Adrenal gland (tissue), 12 donors: ENCODE results near the gene INPP5A. TPM values are rescaled to one million over a fixed set of nuclear protein-coding genes. Genes with fewer than 3 reads are reported as not detected.
"Not testable (repeated sequence)": the region's sequence is repeated elsewhere in the genome, so short reads cannot be mapped to it uniquely, and the experiment has no call there.

Experiments
- DNase-seq, 7 donors: peaks; one replicate each; pipeline ENCODE4 v3.0.0-alpha.2; 2019 to 2020
- H3K27ac ChIP-seq, 5 donors: fragments of 200-600 bp; sonication (generic) in 4 of 5; 1 replicate in 3 of 5; 2 replicates in 2 of 5; pipeline versions ENCODE4 v1.5.1 to v1.8.0; 2016 to 2020; ENCODE audit warnings: mild to moderate bottlenecking in 1 of 5
- H3K27me3 ChIP-seq: fragments of 200-600 bp; 2 replicates; pipeline ENCODE4 v1.8.0; 2021
- H3K36me3 ChIP-seq, 2 donors: fragments of 200-600 bp; replicated peaks in 1 of 2; 1 replicate in 1 of 2; 2 replicates in 1 of 2; pipeline versions ENCODE4 v1.5.1 to v1.8.0; 2018 to 2022
- H3K4me1 ChIP-seq, 2 donors: fragments of 200-600 bp; replicated peaks in 1 of 2; 1 replicate in 1 of 2; 2 replicates in 1 of 2; pipeline versions ENCODE4 v1.5.1 to v1.8.0; 2018 to 2021
- H3K4me3 ChIP-seq, 4 donors: fragments of 200-600 bp; sonication (generic) in 3 of 4; one replicate each; pipeline ENCODE4 v1.5.1; 2016 to 2018
- H3K9me3 ChIP-seq, 3 donors: fragments of 200-600 bp; sonication (generic) in 1 of 3; replicated peaks in 1 of 3; 1 replicate in 2 of 3; 2 replicates in 1 of 3; pipeline versions ENCODE4 v1.5.1 to v1.8.0; 2016 to 2021
- POLR2A ChIP-seq, 2 donors: fragments of 450-650 bp; IDR thresholded peaks; one replicate each; pipeline ENCODE4 v1.6.1; 2017; ENCODE audit warnings: antibody characterized with exemption in 2 of 2, mild to moderate bottlenecking in 2 of 2, moderate library complexity in 1 of 2
- WGBS, 4 donors: extraction: QIAGEN DNeasy Blood & Tissue Kit in 2 of 4; methylation state at CpG; one replicate each; pipeline versions ENCODE4 v1.1.5 to v1.1.7; 2013 to 2017; 5-methylcytosine and 5-hydroxymethylcytosine counted together
- intact Hi-C, 2 donors: fragments of 100-400 bp; cut with DNase I; formaldehyde crosslinking; loops; one replicate each; pipeline versions ENCODE4 v1.14.1 to v1.15.0; 2022 to 2023
- polyA plus RNA-seq, 3 donors: library from polyadenylated mRNA; stranded (reverse); fragments of 200-250 nt in 2 of 3; fragments of 350-450 nt in 1 of 3; fragmentation: Illumina TruSeq in 1 of 3; extraction: RNeasy Lipid Tissue Mini Kit (QIAGEN cat#74804) in 1 of 3; gene quantifications; one replicate each; pipeline ENCODE4 v1.2.3, GENCODE V29; 2013 to 2014
- total RNA-seq, 9 donors: library from RNA; depleted of rRNA in 4 of 9; stranded (reverse); fragments of >200 nt in 4 of 9; fragments of 120-200 nt in 1 of 9; fragmentation: NEBNext Ultra II Directional in 1 of 9; extraction: Animal tissue kit (Norgen Biotek cat#: 25700) in 1 of 9; gene quantifications; one replicate each; pipeline versions ENCODE4 v1.1.0 to v1.2.4, GENCODE V29; 2013 to 2023
- TF ChIP-seq, protein P1 (sequence below), 6 experiments: fragments of 450-650 bp in 4 of 6; fragments of 200-600 bp in 2 of 6; sonication (generic) in 1 of 6; IDR thresholded peaks; 1 replicate in 5 of 6; 2 replicates in 1 of 6; pipeline versions ENCODE4 v1.5.1 to v1.8.0; 2016 to 2021; ENCODE audit warnings: antibody characterized with exemption in 6 of 6, mild to moderate bottlenecking in 2 of 6, moderate library complexity in 1 of 6
- donor health status: healthy with polysubstance abuse.
- donor health status: Bipolar disorder and iron deficiency.
- donor health status: DM: yes; HTN: yes; CAD: no.
- donor health status: DM: no; HTN: no; CAD: no.
- donor health status: DM: no; HTN: no; CAD: no.
- donor health status: DM: yes; HTN: yes; CAD: no.

INPP5A gene
- total and polyA plus RNA-seq, 12 donors: 13.5 to 62.9 (median 37.5) TPM

DNA sequence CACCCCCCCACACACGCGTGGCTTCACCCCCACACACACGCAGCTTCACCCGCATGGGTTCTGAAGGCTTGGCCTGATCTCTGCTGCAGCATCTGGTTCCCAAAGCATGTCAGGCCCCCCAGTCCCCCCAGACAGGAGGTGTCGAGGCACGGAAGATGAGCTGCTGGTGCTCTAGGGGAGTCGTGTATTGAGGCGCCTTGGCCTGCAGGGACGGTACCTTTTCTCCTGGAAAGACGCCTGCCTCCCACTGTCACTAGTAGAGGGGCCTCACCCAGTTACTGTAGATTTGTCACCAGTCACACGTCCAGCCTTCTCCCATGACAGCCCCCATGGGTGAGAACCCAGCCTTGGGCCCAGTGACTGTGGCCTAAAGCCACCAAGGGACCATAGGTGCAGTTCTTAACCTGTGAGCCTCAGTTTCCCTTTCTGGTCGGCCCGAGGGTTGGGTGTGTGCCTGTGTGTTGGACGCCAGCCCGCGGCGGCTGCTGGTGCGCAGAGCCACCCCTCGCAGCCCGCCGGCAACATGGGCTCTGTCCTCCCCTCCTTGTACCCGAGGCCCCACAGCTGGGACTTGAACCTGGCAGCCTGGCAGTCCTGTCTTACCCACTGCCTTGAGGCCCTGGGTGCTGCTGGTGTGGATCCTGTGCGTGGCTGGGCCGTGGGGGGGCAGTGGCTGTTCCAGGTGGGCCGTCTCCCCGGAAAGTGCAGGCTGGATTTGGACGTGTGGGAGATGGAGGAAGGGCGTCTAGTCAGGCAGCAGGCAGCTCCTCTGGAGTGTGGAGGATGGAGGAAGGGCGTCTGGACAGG is 166.6 kb downstream of the INPP5A start:
- H3K27me3 ChIP-seq: no peaks in the 10 kb centered on the region
- DNase-seq: no peak
- peaks cover 0 to 7% of the 10 kb centered on the region in 2 donors for H3K36me3 ChIP-seq
- H3K27ac ChIP-seq: no peak overlapping the region
- TF ChIP-seq, protein P1, sequence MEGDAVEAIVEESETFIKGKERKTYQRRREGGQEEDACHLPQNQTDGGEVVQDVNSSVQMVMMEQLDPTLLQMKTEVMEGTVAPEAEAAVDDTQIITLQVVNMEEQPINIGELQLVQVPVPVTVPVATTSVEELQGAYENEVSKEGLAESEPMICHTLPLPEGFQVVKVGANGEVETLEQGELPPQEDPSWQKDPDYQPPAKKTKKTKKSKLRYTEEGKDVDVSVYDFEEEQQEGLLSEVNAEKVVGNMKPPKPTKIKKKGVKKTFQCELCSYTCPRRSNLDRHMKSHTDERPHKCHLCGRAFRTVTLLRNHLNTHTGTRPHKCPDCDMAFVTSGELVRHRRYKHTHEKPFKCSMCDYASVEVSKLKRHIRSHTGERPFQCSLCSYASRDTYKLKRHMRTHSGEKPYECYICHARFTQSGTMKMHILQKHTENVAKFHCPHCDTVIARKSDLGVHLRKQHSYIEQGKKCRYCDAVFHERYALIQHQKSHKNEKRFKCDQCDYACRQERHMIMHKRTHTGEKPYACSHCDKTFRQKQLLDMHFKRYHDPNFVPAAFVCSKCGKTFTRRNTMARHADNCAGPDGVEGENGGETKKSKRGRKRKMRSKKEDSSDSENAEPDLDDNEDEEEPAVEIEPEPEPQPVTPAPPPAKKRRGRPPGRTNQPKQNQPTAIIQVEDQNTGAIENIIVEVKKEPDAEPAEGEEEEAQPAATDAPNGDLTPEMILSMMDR (IDR thresholded peaks at IDR 0.05): no peak
- no peak for TF ChIP-seq POLR2A (IDR thresholded peaks at IDR 0.05)
- H3K4me1 ChIP-seq: peaks cover 8 to 20% of the 10 kb centered on the region in 2 donors
- WGBS, 4 donors: 92 to 98% (median 97%) methylated on average over 17 to 29 of the region's 29 CpGs
- H3K9me3 ChIP-seq: peaks cover 0 to 4% (median 0%) of the 10 kb centered on the region in 3 donors
- intact Hi-C loops: no loop called here
- no peak overlapping the region for H3K4me3 ChIP-seq

DNA sequence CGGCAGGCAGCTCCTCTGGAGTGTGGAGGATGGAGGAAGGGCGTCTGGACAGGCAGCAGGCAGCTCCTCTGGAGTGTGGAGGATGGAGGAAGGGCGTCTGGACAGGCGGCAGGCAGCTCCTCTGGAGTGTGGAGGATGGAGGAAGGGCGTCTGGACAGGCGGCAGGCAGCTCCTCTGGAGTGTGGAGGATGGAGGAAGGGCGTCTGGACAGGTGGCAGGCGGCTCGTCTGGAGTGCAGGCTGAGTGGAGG is 167.2 kb downstream of the INPP5A start:
- H3K27me3 ChIP-seq, H3K4me3 ChIP-seq, H3K9me3 ChIP-seq, DNase-seq, intact Hi-C loops, H3K27ac ChIP-seq, H3K36me3 ChIP-seq: not testable (repeated sequence)
- peaks cover 8 to 17% of the 10 kb centered on the region in 2 donors for H3K4me1 ChIP-seq
- WGBS, 4 donors: 89 to 99% (median 98%) methylated on average over 9 of the region's 9 CpGs

DNA sequence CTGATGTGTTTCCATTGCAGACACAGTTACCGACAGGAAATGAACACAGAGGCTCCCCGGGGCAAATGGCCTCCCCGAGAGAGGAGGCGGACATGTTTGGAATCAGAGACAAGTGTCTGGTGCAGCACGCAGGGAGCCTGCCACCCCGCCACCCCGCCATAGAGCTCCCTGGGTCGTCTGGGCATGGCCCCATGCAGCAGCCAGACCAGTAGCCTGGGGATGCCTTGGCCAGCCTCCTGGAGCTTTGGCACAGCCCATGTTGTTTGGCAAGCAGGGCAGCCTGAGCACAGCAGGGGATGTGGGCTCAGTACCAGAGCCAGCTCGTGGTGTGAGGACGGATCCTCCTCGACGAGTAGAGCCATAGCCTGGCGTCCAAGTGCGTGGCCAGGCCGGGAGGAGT is 167.6 kb downstream of the INPP5A start:
- TF ChIP-seq, protein P1 (IDR thresholded peaks at IDR 0.05): no peak
- TF ChIP-seq POLR2A (IDR thresholded peaks at IDR 0.05): no peak
- intact Hi-C loops: no loop called here
- DNase-seq: no peak
- Histone ChIP-seq H3K27me3 (no peaks in the 10 kb centered on the region), H3K4me1 (peaks cover 3 to 13% of the 10 kb centered on the region in 2 donors), H3K27ac (no peak overlapping the region), H3K36me3 (peaks cover 0 to 7% of the 10 kb centered on the region in 2 donors), H3K4me3 (no peak overlapping the region), H3K9me3 (peaks cover 0 to 4% (median 0%) of the 10 kb centered on the region in 3 donors)
- 95 to 98% (median 98%) methylated on average over 13 to 15 of the region's 15 CpGs for WGBS, 4 donors

DNA sequence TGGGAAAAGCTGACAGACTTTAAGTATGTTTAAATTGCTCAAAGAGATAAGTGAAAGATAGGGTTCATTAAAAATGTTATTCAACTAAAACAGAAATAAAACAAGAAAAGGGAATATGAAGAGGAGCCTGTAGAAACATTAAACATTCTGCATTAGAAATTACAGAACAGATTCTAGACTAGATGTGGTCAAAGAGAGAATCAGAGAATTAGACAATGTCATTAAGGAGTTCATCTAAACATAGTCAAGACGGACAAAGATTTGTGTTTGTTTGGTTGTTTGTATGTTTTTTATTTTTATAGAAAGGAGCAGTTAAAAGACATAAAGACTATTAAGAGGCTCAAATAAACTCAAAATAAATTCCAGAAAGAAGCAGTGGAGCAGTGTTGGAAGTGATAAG is 168.4 kb downstream of the INPP5A start:
- intact Hi-C loops: no loop called here
- WGBS, 4 donors: 91 to 100% (median 95%) methylated on average over 1 of the region's 1 CpG
- Histone ChIP-seq H3K27me3 (no peaks in the 10 kb centered on the region), H3K4me1 (peaks cover 0 to 5% of the 10 kb centered on the region in 2 donors), H3K27ac (no peak overlapping the region), H3K4me3 (no peak overlapping the region), H3K9me3 (peaks cover 0 to 4% (median 0%) of the 10 kb centered on the region in 3 donors), H3K36me3 (peaks cover 0 to 7% of the 10 kb centered on the region in 2 donors)
- no peak for DNase-seq
- TF ChIP-seq POLR2A (IDR thresholded peaks at IDR 0.05): no peak
- TF ChIP-seq, protein P1 (IDR thresholded peaks at IDR 0.05): no peak

DNA sequence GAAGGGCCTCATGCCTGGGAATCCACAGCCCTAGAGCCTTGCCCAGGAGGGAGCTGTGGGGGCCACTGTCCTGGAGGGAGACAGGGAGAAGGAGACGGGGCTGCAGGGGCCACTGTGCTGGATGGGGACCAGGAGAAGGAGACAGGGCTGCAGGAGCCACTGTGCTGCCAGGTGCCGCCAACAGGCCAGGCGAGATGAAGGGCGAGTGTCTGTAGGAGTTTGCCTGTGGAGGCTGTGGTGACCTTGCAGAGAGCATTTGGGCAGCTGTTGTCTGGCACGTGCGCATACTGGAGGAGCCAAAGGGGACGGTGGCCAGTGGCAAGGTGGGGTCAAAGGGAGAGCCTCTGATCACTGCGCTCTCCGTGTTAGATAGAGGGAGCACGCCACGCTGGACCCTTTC is 169.1 kb downstream of the INPP5A start:
- 89 to 95% (median 93%) methylated on average over 8 to 11 of the region's 11 CpGs for WGBS, 4 donors
- no peaks in the 10 kb centered on the region for H3K4me1 ChIP-seq
- peaks cover 0 to 4% (median 0%) of the 10 kb centered on the region in 3 donors for H3K9me3 ChIP-seq
- no peak for DNase-seq
- peaks cover 0 to 7% of the 10 kb centered on the region in 2 donors for H3K36me3 ChIP-seq
- no peak overlapping the region for H3K4me3 ChIP-seq
- TF ChIP-seq POLR2A (IDR thresholded peaks at IDR 0.05): no peak
- TF ChIP-seq, protein P1 (IDR thresholded peaks at IDR 0.05): no peak
- no peak overlapping the region for H3K27ac ChIP-seq
- intact Hi-C loops: no loop called here
- no peaks in the 10 kb centered on the region for H3K27me3 ChIP-seq
